Vagina (tissue), 2 donors: ENCODE measurements around the gene CHMP4B. TPM values are rescaled to one million over a fixed set of nuclear protein-coding genes. Genes with fewer than 3 reads are reported as not detected.

Experiments
- DNase-seq, 2 donors: peaks; one replicate each; pipeline ENCODE4 v3.0.0-alpha.2; 2017; ENCODE audit errors: extremely low spot score in 2 of 2
- H3K27ac ChIP-seq: fragments of 200-600 bp; sonication (generic); one replicate; pipeline ENCODE4 v1.5.1; 2019
- H3K27me3 ChIP-seq: fragments of 200-600 bp; sonication (generic); one replicate; pipeline ENCODE4 v1.5.1; 2019
- H3K36me3 ChIP-seq, 2 donors: fragments of 200-600 bp; sonication (generic); one replicate each; pipeline ENCODE4 v1.5.1; 2017 to 2019
- H3K4me1 ChIP-seq: fragments of 200-600 bp; sonication (generic); one replicate; pipeline ENCODE4 v1.5.1; 2019
- H3K4me3 ChIP-seq, 2 donors: fragments of 200-600 bp; sonication (generic); 1 replicate in 1 of 2; 2 replicates in 1 of 2; pipeline ENCODE4 v1.5.1; 2016 to 2019
- H3K9me3 ChIP-seq: fragments of 200-600 bp; sonication (generic); one replicate; pipeline ENCODE4 v1.5.1; 2019
- CTCF ChIP-seq, 3 experiments: fragments of 450-650 bp in 2 of 3; fragments of 200-600 bp in 1 of 3; sonication (generic) in 1 of 3; IDR thresholded peaks; one replicate each; pipeline ENCODE4 v1.5.1; 2017 to 2019; ENCODE audit warnings: antibody characterized with exemption in 3 of 3, mild to moderate bottlenecking in 2 of 3, moderate library complexity in 2 of 3
- POLR2A ChIP-seq, 2 donors: fragments of 450-650 bp; IDR thresholded peaks; one replicate each; pipeline ENCODE4 v1.6.1; 2017; ENCODE audit warnings: antibody characterized with exemption in 2 of 2, mild to moderate bottlenecking in 2 of 2, moderate library complexity in 2 of 2
- POLR2AphosphoS5 ChIP-seq, 2 donors: sonication (generic); formaldehyde crosslinking; IDR thresholded peaks; one replicate each; pipeline ENCODE4 v1.9.0; 2017; ENCODE audit warnings: antibody characterized with exemption in 2 of 2, mild to moderate bottlenecking in 2 of 2, low read depth in 1 of 2; ENCODE audit not compliant: insufficient read depth in 1 of 2
- intact Hi-C: fragments of 100-400 bp; cut with DNase I; formaldehyde crosslinking; loops from one replicate; pipeline ENCODE4 v1.15.1; 2023
- total RNA-seq: library from RNA; depleted of rRNA; stranded (reverse); fragments of >200 nt; gene quantifications from one replicate; pipeline ENCODE4 v1.2.3, GENCODE V29; 2016

The CHMP4B gene
- total RNA-seq, 1 donor from 2014 or later, result 95.5 TPM

GRCh38 chr20:33878583-33878982, 67.4 kb downstream of the CHMP4B start:
- H3K4me1 ChIP-seq, result no peaks in the 10 kb centered on the region
- DNase-seq, result no peak
- no peak overlapping the region for H3K27ac ChIP-seq
- no peaks in the 10 kb centered on the region for H3K36me3 ChIP-seq
- no peaks in the 10 kb centered on the region for H3K9me3 ChIP-seq
- TF ChIP-seq CTCF (IDR thresholded peaks at IDR 0.05) (no peak), POLR2AphosphoS5 (IDR thresholded peaks at IDR 0.05; ENCODE audit: insufficient read depth in 1 of 2, low read depth in 1 of 2) (no peak), POLR2A (IDR thresholded peaks at IDR 0.05) (no peak)
- intact Hi-C loops, result no loop called here
- H3K27me3 ChIP-seq, result no peaks in the 10 kb centered on the region
- no peak overlapping the region for H3K4me3 ChIP-seq

- H3K4me3 ChIP-seq, result no peak overlapping the region
- intact Hi-C loops, result no loop called here
- DNase-seq, result no peak
Observed at GRCh38 chr20:33880396-33880795, 69.2 kb downstream of the CHMP4B start.

GRCh38 chr20:33881989-33882388, 70.8 kb downstream of the CHMP4B start:
- Histone ChIP-seq H3K4me1 (no peaks in the 10 kb centered on the region), H3K4me3 (no peak overlapping the region), H3K27ac (no peak overlapping the region), H3K36me3 (no peaks in the 10 kb centered on the region), H3K27me3 (no peaks in the 10 kb centered on the region), H3K9me3 (no peaks in the 10 kb centered on the region)
- intact Hi-C loops, result no loop called here
- no peak for TF ChIP-seq POLR2AphosphoS5 (IDR thresholded peaks at IDR 0.05; ENCODE audit: insufficient read depth in 1 of 2, low read depth in 1 of 2)
- TF ChIP-seq POLR2A (IDR thresholded peaks at IDR 0.05), result no peak
- TF ChIP-seq CTCF (IDR thresholded peaks at IDR 0.05), result no peak
- DNase-seq, result no peak

More at GRCh38 chr20:33880396-33880795, 69.2 kb downstream of the CHMP4B start:
- no peaks in the 10 kb centered on the region for H3K9me3 ChIP-seq
- H3K27ac ChIP-seq, result no peak overlapping the region
- no peaks in the 10 kb centered on the region for H3K27me3 ChIP-seq
- H3K36me3 ChIP-seq, result no peaks in the 10 kb centered on the region
- no peaks in the 10 kb centered on the region for H3K4me1 ChIP-seq
- TF ChIP-seq POLR2AphosphoS5 (IDR thresholded peaks at IDR 0.05; ENCODE audit: insufficient read depth in 1 of 2, low read depth in 1 of 2) (no peak), POLR2A (IDR thresholded peaks at IDR 0.05) (no peak), CTCF (IDR thresholded peaks at IDR 0.05) (no peak)

GRCh38 chr20:33882481-33882880, 71.3 kb downstream of the CHMP4B start:
- TF ChIP-seq CTCF (IDR thresholded peaks at IDR 0.05) (no peak), POLR2A (IDR thresholded peaks at IDR 0.05) (no peak), POLR2AphosphoS5 (IDR thresholded peaks at IDR 0.05; ENCODE audit: insufficient read depth in 1 of 2, low read depth in 1 of 2) (no peak)
- no peaks in the 10 kb centered on the region for H3K36me3 ChIP-seq

GRCh38 chr20:33883164-33883563, 72.0 kb downstream of the CHMP4B start:
- H3K27me3 ChIP-seq, result no peaks in the 10 kb centered on the region

More at GRCh38 chr20:33882481-33882880, 71.3 kb downstream of the CHMP4B start:
- H3K4me3 ChIP-seq, result no peak overlapping the region
- H3K27ac ChIP-seq, result no peak overlapping the region
- intact Hi-C loops, result no loop called here
- no peak for DNase-seq
- no peaks in the 10 kb centered on the region for H3K27me3 ChIP-seq
- H3K9me3 ChIP-seq, result no peaks in the 10 kb centered on the region
- H3K4me1 ChIP-seq, result no peaks in the 10 kb centered on the region

More at GRCh38 chr20:33883164-33883563, 72.0 kb downstream of the CHMP4B start:
- Histone ChIP-seq H3K4me1 (no peaks in the 10 kb centered on the region), H3K27ac (no peak overlapping the region), H3K9me3 (no peaks in the 10 kb centered on the region), H3K4me3 (no peak overlapping the region), H3K36me3 (no peaks in the 10 kb centered on the region)
- TF ChIP-seq POLR2AphosphoS5 (IDR thresholded peaks at IDR 0.05; ENCODE audit: insufficient read depth in 1 of 2, low read depth in 1 of 2) (no peak), CTCF (IDR thresholded peaks at IDR 0.05) (no peak), POLR2A (IDR thresholded peaks at IDR 0.05) (no peak)
- no peak for DNase-seq
- intact Hi-C loops, result no loop called here
